Measurements from ENCODE around the gene TM9SF3.

The TM9SF3 gene

DNA sequence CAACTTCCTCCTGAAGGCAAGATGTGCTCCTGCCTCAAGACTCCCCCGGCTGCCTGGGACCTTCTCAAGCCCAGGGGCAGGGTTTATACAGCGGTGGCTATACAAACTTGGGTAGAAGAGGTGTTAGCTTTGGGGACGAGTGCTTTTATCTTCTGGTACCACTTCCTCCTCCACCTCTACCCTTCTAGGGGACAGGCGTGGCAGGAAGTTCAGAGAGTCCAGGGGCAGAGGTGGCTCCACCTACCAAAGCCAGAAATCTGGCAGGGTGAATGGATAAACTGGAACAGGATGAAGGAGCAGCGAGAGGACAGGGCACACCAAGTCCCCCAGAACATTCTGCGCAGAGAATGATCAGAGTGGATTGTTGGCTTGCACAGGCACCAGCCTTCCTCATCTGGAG, 24.0 kb upstream of the TM9SF3 start:
- TF ChIP-seq, protein P1, sequence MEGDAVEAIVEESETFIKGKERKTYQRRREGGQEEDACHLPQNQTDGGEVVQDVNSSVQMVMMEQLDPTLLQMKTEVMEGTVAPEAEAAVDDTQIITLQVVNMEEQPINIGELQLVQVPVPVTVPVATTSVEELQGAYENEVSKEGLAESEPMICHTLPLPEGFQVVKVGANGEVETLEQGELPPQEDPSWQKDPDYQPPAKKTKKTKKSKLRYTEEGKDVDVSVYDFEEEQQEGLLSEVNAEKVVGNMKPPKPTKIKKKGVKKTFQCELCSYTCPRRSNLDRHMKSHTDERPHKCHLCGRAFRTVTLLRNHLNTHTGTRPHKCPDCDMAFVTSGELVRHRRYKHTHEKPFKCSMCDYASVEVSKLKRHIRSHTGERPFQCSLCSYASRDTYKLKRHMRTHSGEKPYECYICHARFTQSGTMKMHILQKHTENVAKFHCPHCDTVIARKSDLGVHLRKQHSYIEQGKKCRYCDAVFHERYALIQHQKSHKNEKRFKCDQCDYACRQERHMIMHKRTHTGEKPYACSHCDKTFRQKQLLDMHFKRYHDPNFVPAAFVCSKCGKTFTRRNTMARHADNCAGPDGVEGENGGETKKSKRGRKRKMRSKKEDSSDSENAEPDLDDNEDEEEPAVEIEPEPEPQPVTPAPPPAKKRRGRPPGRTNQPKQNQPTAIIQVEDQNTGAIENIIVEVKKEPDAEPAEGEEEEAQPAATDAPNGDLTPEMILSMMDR (IDR thresholded peaks at IDR 0.05): no peak

DNA sequence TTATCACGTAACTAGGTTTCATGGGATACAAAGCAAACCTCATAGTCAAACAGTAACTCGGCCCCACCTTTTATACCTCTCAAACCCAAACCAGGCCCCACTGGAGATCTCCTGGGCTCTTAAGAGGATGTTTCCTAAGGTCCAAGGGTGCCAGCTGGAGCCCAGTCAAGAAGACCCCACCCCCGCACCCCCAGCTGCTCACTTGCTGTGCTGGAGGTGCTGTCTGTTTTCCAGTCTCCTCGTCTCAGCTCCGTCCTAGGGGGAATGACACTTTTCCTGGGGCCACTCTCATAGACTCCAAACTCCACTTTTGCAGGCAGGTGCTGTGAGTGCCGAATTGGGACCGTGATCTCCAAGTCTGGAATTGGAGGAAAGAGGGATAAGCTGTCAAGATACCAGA, 22.7 kb upstream of the TM9SF3 start:
- TF ChIP-seq, protein P1 (IDR thresholded peaks at IDR 0.05): no peak

DNA sequence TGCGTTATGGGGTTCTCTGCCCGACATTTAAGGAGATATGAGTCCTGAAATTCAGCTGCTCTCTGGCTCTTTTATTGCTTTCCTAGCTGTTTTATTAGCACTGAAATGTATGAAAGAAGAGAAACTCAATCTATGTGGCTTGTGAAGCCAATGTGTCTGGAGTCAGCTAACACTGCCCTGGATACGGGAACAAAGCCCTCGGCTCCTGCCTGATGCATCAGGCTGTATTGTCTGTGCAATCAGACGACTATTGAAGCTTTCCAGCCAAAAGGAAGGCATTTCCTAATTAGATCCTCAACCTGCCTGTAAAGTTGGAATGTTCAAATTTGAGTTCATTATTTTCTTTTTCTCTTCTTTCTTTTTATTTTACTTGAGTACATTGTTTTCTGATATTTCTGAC, 22.0 kb upstream of the TM9SF3 start:
- TF ChIP-seq, protein P1 (IDR thresholded peaks at IDR 0.05): no peak

DNA sequence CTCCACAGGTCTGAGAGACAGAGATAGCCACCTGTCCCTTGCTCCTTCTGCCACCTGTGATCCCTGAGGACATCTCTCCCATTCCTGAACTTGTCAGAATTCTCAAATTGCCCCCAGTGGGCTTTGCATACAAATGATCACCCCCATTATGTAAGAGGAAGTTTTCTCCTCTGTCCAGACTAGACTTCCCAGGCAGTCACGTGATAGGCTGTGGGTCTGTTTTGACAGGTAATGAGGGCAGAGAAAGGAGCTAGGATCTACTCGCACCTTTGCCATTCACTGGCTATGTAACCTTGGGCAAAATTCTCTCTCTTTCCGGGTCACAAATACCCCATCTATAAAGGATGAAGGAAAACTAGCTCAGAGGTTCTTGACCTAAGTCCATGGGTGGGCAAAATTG, 21.4 kb upstream of the TM9SF3 start:
- TF ChIP-seq, protein P1 (IDR thresholded peaks at IDR 0.05): no peak

DNA sequence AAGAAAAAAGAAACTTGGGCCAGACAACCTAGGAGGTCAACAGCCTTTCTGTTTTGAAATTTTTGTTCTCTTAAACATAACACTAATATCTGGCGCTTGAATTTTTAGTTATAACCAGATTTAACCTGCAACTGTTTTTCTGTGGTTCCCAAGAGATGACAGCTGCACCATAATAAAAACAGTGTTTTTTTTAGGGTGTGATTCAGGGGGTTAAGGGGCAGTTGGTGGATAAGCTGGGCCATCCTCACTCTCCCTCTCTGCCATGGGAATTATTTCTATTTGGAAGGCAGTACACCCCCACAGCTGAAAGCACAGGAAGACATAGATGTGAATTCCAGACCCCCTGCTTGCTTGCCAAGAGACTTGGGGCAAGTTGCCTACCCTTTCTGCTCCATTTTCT, 20.1 kb upstream of the TM9SF3 start:
- TF ChIP-seq, protein P1 (IDR thresholded peaks at IDR 0.05): no peak

DNA sequence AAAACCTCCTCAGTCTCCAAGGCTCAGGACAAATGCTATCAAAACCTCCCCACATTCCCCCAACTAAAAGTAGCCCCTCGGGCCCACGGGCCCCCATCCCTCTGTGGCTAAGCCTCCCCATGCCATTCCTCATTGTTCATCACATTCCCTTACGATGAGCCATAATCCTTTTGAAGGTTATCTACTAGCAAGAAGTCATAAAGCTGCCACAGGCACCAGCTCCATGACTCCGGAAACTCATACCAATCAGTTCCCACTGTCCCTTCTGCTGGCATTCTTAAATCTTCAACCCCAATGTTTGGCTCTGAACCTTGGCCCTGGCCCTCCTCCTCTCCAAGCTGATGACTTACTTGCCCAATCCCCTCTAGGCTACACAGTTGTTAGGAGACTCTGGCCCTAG, 19.4 kb upstream of the TM9SF3 start:
- TF ChIP-seq, protein P1 (IDR thresholded peaks at IDR 0.05): no peak

DNA sequence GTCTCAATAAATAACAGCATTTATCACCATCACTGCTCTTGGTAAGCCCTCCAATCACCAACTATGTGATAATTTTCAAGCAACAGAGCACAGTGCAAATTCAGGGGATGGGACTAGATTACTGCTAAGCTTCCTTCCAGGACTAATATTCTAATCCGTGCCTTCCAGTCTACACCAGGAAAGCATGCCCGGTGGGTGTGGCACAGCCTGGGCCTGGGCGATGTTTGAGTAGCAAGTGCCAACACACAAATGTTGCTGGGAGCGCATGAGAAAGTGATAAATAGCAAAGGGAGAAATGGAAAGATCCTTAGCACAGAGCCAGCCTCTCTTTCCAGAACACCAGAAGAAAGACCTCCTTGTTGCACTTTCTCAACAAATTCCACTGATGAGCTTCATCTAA, 13.5 kb upstream of the TM9SF3 start:
- TF ChIP-seq, protein P1 (IDR thresholded peaks at IDR 0.05): no peak

DNA sequence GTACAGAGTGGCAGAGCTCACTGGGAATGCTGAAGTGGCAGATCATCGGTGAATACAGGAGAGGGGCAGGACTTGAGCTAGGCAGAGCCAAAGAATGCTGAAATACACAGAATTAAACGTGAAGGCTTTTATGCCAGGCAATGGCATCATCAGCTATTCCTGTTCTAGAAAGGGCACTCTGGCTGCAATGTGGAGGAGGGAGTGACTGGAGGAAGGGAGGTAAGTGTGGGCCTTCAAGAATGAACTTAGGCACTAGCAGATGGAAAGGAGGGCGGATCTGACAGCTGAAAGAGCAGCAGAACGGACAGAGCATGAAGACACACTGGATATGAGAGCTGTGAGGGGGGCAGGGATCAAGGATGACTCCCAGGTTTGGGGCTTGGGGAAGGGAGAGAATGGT, 12.0 kb upstream of the TM9SF3 start:
- TF ChIP-seq, protein P1 (IDR thresholded peaks at IDR 0.05): no peak
